DOHH2 (cell line): ENCODE measurements around the gene TRIM62.

Source experiments
- H3F3A ChIP-seq: fragments of 200-600 bp; sonication (generic), shearing (Covaris generic); 2 replicates; pipeline ENCODE4 v1.6.0; 2016; ENCODE audit warnings: antibody characterized with exemption, mild to moderate bottlenecking; ENCODE audit not compliant: control insufficient read depth, insufficient read depth
- H3K27ac ChIP-seq: fragments of 200-600 bp; sonication (generic); 2 replicates; pipeline ENCODE4 v1.5.1; 2014; ENCODE audit warnings: low read depth, mild to moderate bottlenecking, low read length, moderate library complexity
- H3K27me3 ChIP-seq: fragments of 200-600 bp; sonication (generic); 2 replicates; pipeline ENCODE4 v1.6.1; 2014; ENCODE audit warnings: mild to moderate bottlenecking, low read length, mixed read lengths; ENCODE audit not compliant: control insufficient read depth
- H3K36me3 ChIP-seq: fragments of 200-600 bp; sonication (generic); 2 replicates; pipeline ENCODE4 v1.6.1; 2014; ENCODE audit warnings: mild to moderate bottlenecking, low read length, moderate library complexity, mixed read lengths; ENCODE audit not compliant: control insufficient read depth
- H3K4me1 ChIP-seq: fragments of 200-600 bp; sonication (generic); 2 replicates; pipeline ENCODE4 v1.6.1; 2014; ENCODE audit warnings: mild to moderate bottlenecking, low read length, mixed read lengths; ENCODE audit not compliant: control insufficient read depth
- H3K4me2 ChIP-seq: fragments of 200-600 bp; sonication (generic); 2 replicates; pipeline ENCODE4 v1.6.0; 2014; ENCODE audit warnings: mild to moderate bottlenecking, low read length, moderate library complexity
- H3K4me3 ChIP-seq: fragments of 200-600 bp; sonication (generic); 2 replicates; pipeline ENCODE4 v1.5.1; 2014; ENCODE audit warnings: mild to moderate bottlenecking, low read length, mixed read lengths
- H3K79me2 ChIP-seq: fragments of 200-600 bp; sonication (generic); 2 replicates; pipeline ENCODE4 v1.6.1; 2014; ENCODE audit warnings: mild to moderate bottlenecking, low read length, mixed read lengths; ENCODE audit not compliant: control insufficient read depth
- H3K9me2 ChIP-seq: fragments of 200-600 bp; sonication (generic); replicated peaks from 2 replicates; pipeline ENCODE4 v1.6.1; 2014; ENCODE audit warnings: mild to moderate bottlenecking, low read length, mixed read lengths; ENCODE audit not compliant: control insufficient read depth
- H3K9me3 ChIP-seq: fragments of 200-600 bp; sonication (generic); 2 replicates; pipeline ENCODE4 v1.6.1; 2014; ENCODE audit warnings: antibody characterized with exemption, low read length, mixed read lengths; ENCODE audit not compliant: control insufficient read depth, insufficient read depth
- H4K20me1 ChIP-seq: fragments of 200-600 bp; sonication (generic); 2 replicates; pipeline ENCODE4 v1.6.0; 2014; ENCODE audit warnings: low read depth, mild to moderate bottlenecking, antibody characterized with exemption, low read length, moderate library complexity; ENCODE audit not compliant: control insufficient read depth, insufficient read depth
- EZH2phosphoT487 ChIP-seq: fragments of 200-600 bp; sonication (generic); IDR thresholded peaks from 2 replicates; pipeline ENCODE4 v1.6.1; 2017; ENCODE audit warnings: borderline replicate concordance, mild to moderate bottlenecking, antibody characterized with exemption, low read length, moderate library complexity, mixed read lengths
- TF ChIP-seq, protein P1 (sequence below): fragments of 200-600 bp; sonication (generic); IDR thresholded peaks from one replicate; pipeline ENCODE4 v1.5.1; 2014; ENCODE audit warnings: antibody characterized with exemption, mild to moderate bottlenecking, low read depth, low read length; ENCODE audit not compliant: poor library complexity, severe bottlenecking

TRIM62 gene

DNA sequence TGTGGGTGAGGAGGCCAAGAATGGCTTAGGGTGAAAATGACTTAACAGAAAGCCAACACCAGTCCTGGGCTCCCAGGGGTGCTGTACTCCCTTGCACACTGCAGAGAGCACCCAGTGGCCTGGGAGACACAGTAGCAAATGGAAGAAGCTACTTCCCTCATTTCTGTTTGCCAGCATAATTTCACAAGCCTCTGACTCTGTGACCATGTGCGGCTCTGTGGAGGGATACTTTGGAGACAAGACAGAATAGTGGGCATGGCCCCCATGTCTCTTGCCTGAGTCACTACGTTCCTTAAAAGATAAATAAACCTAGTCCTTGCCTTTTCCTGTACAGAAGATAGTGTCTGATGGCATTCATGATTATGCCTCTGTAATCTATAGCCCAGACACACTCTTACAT, 38.1 kb downstream of the TRIM62 start:
- TF ChIP-seq, protein P1, sequence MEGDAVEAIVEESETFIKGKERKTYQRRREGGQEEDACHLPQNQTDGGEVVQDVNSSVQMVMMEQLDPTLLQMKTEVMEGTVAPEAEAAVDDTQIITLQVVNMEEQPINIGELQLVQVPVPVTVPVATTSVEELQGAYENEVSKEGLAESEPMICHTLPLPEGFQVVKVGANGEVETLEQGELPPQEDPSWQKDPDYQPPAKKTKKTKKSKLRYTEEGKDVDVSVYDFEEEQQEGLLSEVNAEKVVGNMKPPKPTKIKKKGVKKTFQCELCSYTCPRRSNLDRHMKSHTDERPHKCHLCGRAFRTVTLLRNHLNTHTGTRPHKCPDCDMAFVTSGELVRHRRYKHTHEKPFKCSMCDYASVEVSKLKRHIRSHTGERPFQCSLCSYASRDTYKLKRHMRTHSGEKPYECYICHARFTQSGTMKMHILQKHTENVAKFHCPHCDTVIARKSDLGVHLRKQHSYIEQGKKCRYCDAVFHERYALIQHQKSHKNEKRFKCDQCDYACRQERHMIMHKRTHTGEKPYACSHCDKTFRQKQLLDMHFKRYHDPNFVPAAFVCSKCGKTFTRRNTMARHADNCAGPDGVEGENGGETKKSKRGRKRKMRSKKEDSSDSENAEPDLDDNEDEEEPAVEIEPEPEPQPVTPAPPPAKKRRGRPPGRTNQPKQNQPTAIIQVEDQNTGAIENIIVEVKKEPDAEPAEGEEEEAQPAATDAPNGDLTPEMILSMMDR = no peak
- no peak for TF ChIP-seq EZH2phosphoT487
- Histone ChIP-seq H3K9me3 (no peaks in the 10 kb centered on the region), H3K9me2 (no peaks in the 10 kb centered on the region), H3K4me1 (no peaks in the 10 kb centered on the region), H3F3A (no peaks in the 10 kb centered on the region), H3K27me3 (no peaks in the 10 kb centered on the region), H3K79me2 (no peaks in the 10 kb centered on the region), H3K27ac (no peak overlapping the region), H3K4me3 (no peak overlapping the region), H3K4me2 (no peak overlapping the region), H3K36me3 (no peaks in the 10 kb centered on the region), H4K20me1 (no peaks in the 10 kb centered on the region)

DNA sequence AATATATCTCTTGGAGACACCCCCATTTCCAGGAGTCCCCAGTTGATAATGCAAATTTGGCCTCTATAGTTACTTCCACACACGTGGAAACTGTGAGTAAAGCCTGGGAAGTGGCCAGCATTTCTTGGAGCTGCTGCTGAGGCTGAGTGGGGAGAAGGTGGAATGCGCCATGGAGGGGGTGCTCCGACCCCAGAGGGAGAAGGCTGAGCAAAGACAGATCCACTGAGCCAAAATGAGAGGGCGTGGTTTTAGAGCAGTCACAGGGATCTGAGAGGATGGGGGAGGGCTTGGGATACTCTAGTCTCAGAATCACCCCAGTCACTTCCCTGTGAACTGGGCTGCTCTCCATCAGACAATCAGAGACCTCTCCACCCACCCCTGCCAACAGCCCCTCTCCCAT, 38.7 kb downstream of the TRIM62 start:
- Histone ChIP-seq H3K27me3 (no peaks in the 10 kb centered on the region), H3K9me2 (no peaks in the 10 kb centered on the region), H3K9me3 (no peaks in the 10 kb centered on the region), H3K36me3 (no peaks in the 10 kb centered on the region), H3K27ac (no peak overlapping the region), H3K4me3 (no peak overlapping the region), H3K4me2 (no peak overlapping the region), H3F3A (no peaks in the 10 kb centered on the region), H3K79me2 (no peaks in the 10 kb centered on the region), H3K4me1 (no peaks in the 10 kb centered on the region), H4K20me1 (no peaks in the 10 kb centered on the region)
- TF ChIP-seq EZH2phosphoT487 = no peak
- TF ChIP-seq, protein P1 = no peak

DNA sequence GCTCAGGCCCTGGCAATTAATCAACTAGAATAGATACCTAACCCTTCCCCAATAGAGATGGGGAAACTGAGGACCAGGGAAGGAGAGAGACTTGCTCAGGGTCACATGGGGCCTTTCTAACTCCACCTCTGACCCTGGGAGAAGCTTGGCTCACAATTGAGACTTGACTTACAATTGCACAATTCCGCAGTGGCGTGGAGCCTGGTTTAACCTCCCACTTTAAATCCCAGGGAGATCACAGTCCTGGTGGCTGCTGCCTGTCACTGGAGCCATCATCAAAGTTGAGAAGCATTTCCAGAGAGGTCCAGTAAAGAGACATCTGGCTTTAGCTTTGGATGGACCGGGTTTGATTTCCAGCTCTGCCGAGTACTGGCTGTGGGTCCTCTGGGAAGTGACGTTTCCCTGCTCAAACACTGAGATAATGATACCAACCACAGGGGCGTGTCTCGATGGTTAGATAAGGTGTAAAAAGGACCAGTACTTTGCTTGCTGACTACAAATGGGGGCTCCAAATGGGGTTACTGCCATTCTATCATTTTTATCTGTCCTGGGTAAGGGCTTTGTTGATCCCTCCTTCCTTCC, 39.3 kb downstream of the TRIM62 start:
- no peaks in the 10 kb centered on the region for H3K27me3 ChIP-seq
- no peak overlapping the region for H3K4me3 ChIP-seq
- no peaks in the 10 kb centered on the region for H3K4me1 ChIP-seq
- H3K4me2 ChIP-seq = no peak overlapping the region
- H4K20me1 ChIP-seq = no peaks in the 10 kb centered on the region
- H3K79me2 ChIP-seq = no peaks in the 10 kb centered on the region
- no peaks in the 10 kb centered on the region for H3K9me3 ChIP-seq
- no peak overlapping the region for H3K27ac ChIP-seq
- H3K9me2 ChIP-seq = no peaks in the 10 kb centered on the region
- TF ChIP-seq, protein P1 = no peak
- TF ChIP-seq EZH2phosphoT487 = no peak
- H3F3A ChIP-seq = no peaks in the 10 kb centered on the region
- no peaks in the 10 kb centered on the region for H3K36me3 ChIP-seq

DNA sequence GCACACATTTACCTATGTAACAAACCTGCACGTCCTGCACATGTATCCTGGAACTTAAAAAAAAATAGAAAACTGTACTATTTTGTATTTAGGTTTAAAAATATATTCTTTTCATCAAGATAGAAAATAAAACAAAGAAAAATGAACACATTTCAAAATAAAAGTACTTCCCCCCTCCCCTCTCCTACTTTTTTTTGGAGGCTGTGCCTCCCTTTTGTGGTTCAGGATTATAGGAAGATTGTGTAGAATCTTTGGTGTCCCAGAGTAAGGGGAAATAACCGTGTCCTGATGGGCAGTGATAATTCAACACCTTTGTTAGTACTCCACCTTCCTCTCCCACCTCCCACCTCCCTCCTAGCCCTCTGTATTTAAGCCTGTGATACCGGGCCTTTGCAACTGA, 40.1 kb downstream of the TRIM62 start:
- Histone ChIP-seq H3K27ac (no peak overlapping the region), H3K9me3 (no peaks in the 10 kb centered on the region), H3K79me2 (no peaks in the 10 kb centered on the region), H4K20me1 (no peaks in the 10 kb centered on the region), H3K27me3 (no peaks in the 10 kb centered on the region), H3F3A (no peaks in the 10 kb centered on the region), H3K9me2 (no peaks in the 10 kb centered on the region), H3K36me3 (no peaks in the 10 kb centered on the region), H3K4me1 (no peaks in the 10 kb centered on the region), H3K4me3 (no peak overlapping the region), H3K4me2 (no peak overlapping the region)
- TF ChIP-seq, protein P1 = no peak
- TF ChIP-seq EZH2phosphoT487 = no peak
